ENCODE data around the gene EDA.

EDA gene

GRCh38 chrX:69605521-69605920, 10.4 kb upstream of the EDA start:
- no peak overlapping the region for H3K4me2 ChIP-seq (ENCODE audit: low read length)
- peaks cover 4% of the 10 kb centered on the region for H3K4me1 ChIP-seq
- H3K9ac ChIP-seq: no peak overlapping the region
- no peaks in the 10 kb centered on the region for H3K36me3 ChIP-seq (ENCODE audit: control insufficient read depth, insufficient read depth, low read length)
- no peak overlapping the region for H2AFZ ChIP-seq
- no peaks in the 10 kb centered on the region for H3K79me2 ChIP-seq
- no peaks in the 10 kb centered on the region for H3K27me3 ChIP-seq (ENCODE audit: control insufficient read depth, insufficient read depth, low read length)
- no peaks in the 10 kb centered on the region for H3K9me3 ChIP-seq (ENCODE audit: control insufficient read depth, low read length)
- no peak overlapping the region for H3K4me3 ChIP-seq (ENCODE audit: low read depth, low read length)
- H3K27ac ChIP-seq: no peak overlapping the region
- no peak for TF ChIP-seq CTCF (IDR thresholded peaks at IDR 0.05)

GRCh38 chrX:69607616-69608015, 8.3 kb upstream of the EDA start:
- Histone ChIP-seq H3K27ac (no peak overlapping the region), H3K4me1 (peaks cover 4% of the 10 kb centered on the region), H3K4me3 (ENCODE audit: low read depth, low read length) (no peak overlapping the region), H3K4me2 (ENCODE audit: low read length) (no peak overlapping the region), H2AFZ (no peak overlapping the region), H3K9ac (no peak overlapping the region), H3K27me3 (ENCODE audit: control insufficient read depth, insufficient read depth, low read length) (no peaks in the 10 kb centered on the region), H3K79me2 (no peaks in the 10 kb centered on the region), H3K36me3 (ENCODE audit: control insufficient read depth, insufficient read depth, low read length) (no peaks in the 10 kb centered on the region), H3K9me3 (ENCODE audit: control insufficient read depth, low read length) (no peaks in the 10 kb centered on the region)
- TF ChIP-seq CTCF (IDR thresholded peaks at IDR 0.05): no peak

GRCh38 chrX:69613946-69614345, 2.0 kb upstream of the EDA start:
- H3K27me3 ChIP-seq (ENCODE audit: control insufficient read depth, insufficient read depth, low read length): no peaks in the 10 kb centered on the region
- H3K79me2 ChIP-seq: no peaks in the 10 kb centered on the region
- no peak overlapping the region for H2AFZ ChIP-seq
- H3K4me3 ChIP-seq (ENCODE audit: low read depth, low read length): no peak overlapping the region
- no peak overlapping the region for H3K9ac ChIP-seq
- TF ChIP-seq CTCF (IDR thresholded peaks at IDR 0.05): no peak
- H3K36me3 ChIP-seq (ENCODE audit: control insufficient read depth, insufficient read depth, low read length): no peaks in the 10 kb centered on the region
- H3K9me3 ChIP-seq (ENCODE audit: control insufficient read depth, low read length): no peaks in the 10 kb centered on the region
- peaks cover 8% of the 10 kb centered on the region for H3K4me1 ChIP-seq
- no peak overlapping the region for H3K4me2 ChIP-seq (ENCODE audit: low read length)
- H3K27ac ChIP-seq: no peak overlapping the region

- Histone ChIP-seq H2AFZ (no peak overlapping the region), H3K4me1 (peaks cover 8% of the 10 kb centered on the region), H3K27me3 (ENCODE audit: control insufficient read depth, insufficient read depth, low read length) (no peaks in the 10 kb centered on the region), H3K9me3 (ENCODE audit: control insufficient read depth, low read length) (no peaks in the 10 kb centered on the region), H3K4me2 (ENCODE audit: low read length) (no peak overlapping the region), H3K9ac (no peak overlapping the region), H3K36me3 (ENCODE audit: control insufficient read depth, insufficient read depth, low read length) (no peaks in the 10 kb centered on the region), H3K79me2 (no peaks in the 10 kb centered on the region), H3K27ac (no peak overlapping the region), H3K4me3 (ENCODE audit: low read depth, low read length) (no peak overlapping the region)
- no peak for TF ChIP-seq CTCF (IDR thresholded peaks at IDR 0.05)
These were observed 1.0 kb upstream of the EDA start for GRCh38 chrX:69614886-69615285.

GRCh38 chrX:69615342-69615741, 571 bp upstream of the EDA start:
- Histone ChIP-seq H3K27me3 (ENCODE audit: control insufficient read depth, insufficient read depth, low read length) (no peaks in the 10 kb centered on the region), H3K79me2 (no peaks in the 10 kb centered on the region), H2AFZ (no peak overlapping the region), H3K4me2 (ENCODE audit: low read length) (no peak overlapping the region), H3K4me3 (ENCODE audit: low read depth, low read length) (no peak overlapping the region), H3K4me1 (peaks cover 8% of the 10 kb centered on the region), H3K9ac (no peak overlapping the region), H3K9me3 (ENCODE audit: control insufficient read depth, low read length) (no peaks in the 10 kb centered on the region), H3K27ac (no peak overlapping the region), H3K36me3 (ENCODE audit: control insufficient read depth, insufficient read depth, low read length) (no peaks in the 10 kb centered on the region)
- no peak for TF ChIP-seq CTCF (IDR thresholded peaks at IDR 0.05)
